Ovary (tissue), 9 donors: ENCODE results near the gene RAB3A. TPM values are rescaled to one million over a fixed set of nuclear protein-coding genes. Genes with fewer than 3 reads are reported as not detected.

Source experiments
- DNase-seq, 5 donors: peaks; one replicate each; pipeline ENCODE4 v3.0.0-alpha.2; 2019 to 2020
- H3K27ac ChIP-seq, 2 donors: fragments of 200-600 bp; one replicate each; pipeline versions ENCODE4 v1.5.1 to v1.8.0; 2019 to 2022
- H3K27me3 ChIP-seq: fragments of 200-600 bp; one replicate; pipeline ENCODE4 v1.8.0; 2022
- H3K36me3 ChIP-seq: fragments of 200-600 bp; sonication (generic); one replicate; pipeline ENCODE4 v1.5.1; 2019
- H3K4me1 ChIP-seq: one replicate; pipeline ENCODE4 v1.8.1; 2013; ENCODE audit warnings: mild to moderate bottlenecking, moderate library complexity; ENCODE audit not compliant: insufficient read depth
- H3K4me3 ChIP-seq: fragments of 200-600 bp; sonication (generic); one replicate; pipeline ENCODE4 v1.5.1; 2017
- H3K9me3 ChIP-seq, 2 donors: fragments of 200-600 bp in 1 of 2; sonication (generic) in 1 of 2; one replicate each; pipeline versions ENCODE4 v1.5.1 to v1.8.1; 2013 to 2019; ENCODE audit warnings: mild to moderate bottlenecking in 1 of 2, moderate library complexity in 1 of 2
- EP300 ChIP-seq: sonication (generic); formaldehyde crosslinking; IDR thresholded peaks from one replicate; pipeline ENCODE4 v1.6.1; 2017; ENCODE audit warnings: antibody characterized with exemption
- POLR2A ChIP-seq: fragments of 450-650 bp; IDR thresholded peaks from one replicate; pipeline ENCODE4 v1.6.1; 2017; ENCODE audit warnings: antibody characterized with exemption, mild to moderate bottlenecking, moderate library complexity
- WGBS, 3 donors: extraction: QIAGEN DNeasy Blood & Tissue Kit in 1 of 3; methylation state at CpG; one replicate each; pipeline versions ENCODE4 v1.1.5 to v1.1.7; 2013 to 2017; 5-methylcytosine and 5-hydroxymethylcytosine counted together
- intact Hi-C, 4 donors: fragments of 100-400 bp; cut with DNase I; formaldehyde crosslinking; loops; one replicate each; pipeline versions ENCODE4 v1.11.0 to v1.15.1; 2022 to 2023
- polyA plus RNA-seq, 2 donors: library from polyadenylated mRNA; stranded (reverse); fragments of 200-250 nt in 1 of 2; fragments of 350-450 nt in 1 of 2; fragmentation: Illumina TruSeq in 1 of 2; extraction: RNeasy Lipid Tissue Mini Kit (QIAGEN cat#74804) in 1 of 2; gene quantifications; one replicate each; pipeline ENCODE4 v1.2.3, GENCODE V29; 2013 to 2014
- total RNA-seq, 7 donors: library from RNA; depleted of rRNA in 2 of 7; stranded (reverse); fragments of >200 nt in 2 of 7; fragmentation: NEBNext Ultra II Directional in 3 of 7; extraction: Animal tissue kit (Norgen Biotek cat#: 25700) in 3 of 7; gene quantifications; one replicate each; pipeline versions ENCODE4 v1.1.0 to v1.2.4, GENCODE V29; 2016 to 2023
- TF ChIP-seq, protein P1 (sequence below), 3 donors: fragments of 450-650 bp in 2 of 3; fragments of 200-600 bp in 1 of 3; IDR thresholded peaks; one replicate each; pipeline versions ENCODE4 v1.5.1 to v1.8.0; 2016 to 2022; ENCODE audit warnings: antibody characterized with exemption in 3 of 3, mild to moderate bottlenecking in 1 of 3
- donor health status: DM: no; HTN: no; CAD: no; lungs with moderate emphysema.
- donor health status: DM: no; HTN: no; CAD: no.
- donor health status: Bipolar disorder and iron deficiency.
- donor health status: DM: yes; HTN: yes; CAD: no.
- donor health status: DM: no; HTN: no; CAD: no.
- donor health status: DM: yes; HTN: yes; CAD: no.

RAB3A gene
- total and polyA plus RNA-seq, 9 donors, result 1.9 to 32.9 (median 7.9) TPM

DNA sequence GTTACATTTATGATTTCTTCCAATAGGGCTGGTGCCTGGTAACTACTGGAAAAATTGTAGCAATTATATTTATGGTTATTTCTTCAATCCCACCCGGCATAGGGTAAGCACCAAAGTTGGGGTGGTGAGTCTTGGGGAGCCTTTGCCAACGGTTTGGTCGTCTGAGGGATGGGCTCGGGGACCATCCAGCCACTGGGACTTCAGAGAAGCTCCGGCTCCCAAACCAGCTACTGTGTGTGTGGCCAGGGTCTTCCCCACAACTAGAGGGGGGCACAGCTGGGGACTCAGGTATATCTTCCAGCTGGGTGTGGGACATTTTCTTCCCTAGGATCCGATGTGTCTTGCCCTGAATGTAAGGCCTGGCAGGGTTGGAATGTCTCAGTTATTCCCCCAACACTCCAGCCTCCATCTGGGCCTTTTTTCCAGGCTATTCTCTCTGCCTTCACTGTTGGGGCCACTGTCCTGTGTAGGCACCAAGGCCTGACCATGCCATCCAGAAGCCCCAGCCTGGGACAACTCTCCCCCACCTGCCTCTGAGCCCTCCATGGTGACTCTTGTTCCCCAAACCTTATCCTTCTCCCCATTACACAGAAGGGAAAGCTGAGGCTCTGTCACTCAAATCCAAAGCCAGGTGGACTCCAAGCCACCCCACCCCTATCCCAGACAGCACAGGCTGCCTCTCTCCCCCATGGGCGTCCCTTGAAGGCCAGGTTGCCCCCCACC is 31.4 kb downstream of the RAB3A start:
- intact Hi-C loops, result no loop called here
- peak overlapping the region in 1 of 2 donors; percentile 19 for H3K27ac ChIP-seq
- no peaks in the 10 kb centered on the region for H3K9me3 ChIP-seq
- peaks cover 13% of the 10 kb centered on the region for H3K4me1 ChIP-seq
- WGBS, 3 donors, result 78 to 90% (median 86%) methylated on average over 7 of the region's 7 CpGs
- no peaks in the 10 kb centered on the region for H3K27me3 ChIP-seq
- no peak for TF ChIP-seq EP300
- TF ChIP-seq, protein P1, sequence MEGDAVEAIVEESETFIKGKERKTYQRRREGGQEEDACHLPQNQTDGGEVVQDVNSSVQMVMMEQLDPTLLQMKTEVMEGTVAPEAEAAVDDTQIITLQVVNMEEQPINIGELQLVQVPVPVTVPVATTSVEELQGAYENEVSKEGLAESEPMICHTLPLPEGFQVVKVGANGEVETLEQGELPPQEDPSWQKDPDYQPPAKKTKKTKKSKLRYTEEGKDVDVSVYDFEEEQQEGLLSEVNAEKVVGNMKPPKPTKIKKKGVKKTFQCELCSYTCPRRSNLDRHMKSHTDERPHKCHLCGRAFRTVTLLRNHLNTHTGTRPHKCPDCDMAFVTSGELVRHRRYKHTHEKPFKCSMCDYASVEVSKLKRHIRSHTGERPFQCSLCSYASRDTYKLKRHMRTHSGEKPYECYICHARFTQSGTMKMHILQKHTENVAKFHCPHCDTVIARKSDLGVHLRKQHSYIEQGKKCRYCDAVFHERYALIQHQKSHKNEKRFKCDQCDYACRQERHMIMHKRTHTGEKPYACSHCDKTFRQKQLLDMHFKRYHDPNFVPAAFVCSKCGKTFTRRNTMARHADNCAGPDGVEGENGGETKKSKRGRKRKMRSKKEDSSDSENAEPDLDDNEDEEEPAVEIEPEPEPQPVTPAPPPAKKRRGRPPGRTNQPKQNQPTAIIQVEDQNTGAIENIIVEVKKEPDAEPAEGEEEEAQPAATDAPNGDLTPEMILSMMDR (IDR thresholded peaks at IDR 0.05), result no peak
- TF ChIP-seq POLR2A, result no peak
- peak in 1 of 5 donors; percentile 34 for DNase-seq
- H3K4me3 ChIP-seq, result no peak overlapping the region
- no peaks in the 10 kb centered on the region for H3K36me3 ChIP-seq

DNA sequence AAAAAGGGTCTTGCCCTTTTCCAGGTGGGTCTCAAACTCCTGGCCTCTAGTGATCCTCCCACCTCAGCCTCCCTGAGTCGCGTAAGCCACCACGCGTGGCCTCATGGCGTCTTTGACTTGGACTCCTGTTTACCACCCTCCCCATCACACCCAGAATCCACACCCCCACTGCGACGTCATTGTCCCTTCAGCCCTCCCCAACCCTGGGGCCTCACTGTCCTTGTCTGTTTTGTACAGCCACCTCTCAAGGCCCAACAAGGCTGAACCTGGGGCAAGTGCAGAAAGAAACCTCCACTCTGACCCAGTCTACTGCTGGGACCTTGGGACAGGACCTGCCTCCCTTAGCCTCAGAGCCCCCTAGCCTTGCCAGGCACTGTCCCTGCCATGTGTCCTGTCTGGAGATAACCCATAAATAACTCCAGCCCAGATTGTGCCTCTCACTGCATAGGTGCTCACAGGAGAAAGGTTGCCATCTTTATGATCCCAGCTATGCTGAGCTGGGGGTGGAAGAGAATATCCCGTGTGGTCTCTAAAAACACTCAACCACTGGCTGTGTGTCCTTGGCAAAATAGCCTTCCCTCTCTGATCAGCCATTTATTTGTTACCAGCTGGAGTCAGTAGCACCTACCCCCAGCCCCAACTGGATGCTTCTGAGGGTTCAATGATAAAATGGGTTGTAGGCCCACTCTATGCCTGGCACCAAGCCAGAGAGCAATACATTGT is 32.1 kb downstream of the RAB3A start:
- H3K9me3 ChIP-seq, result no peaks in the 10 kb centered on the region

DNA sequence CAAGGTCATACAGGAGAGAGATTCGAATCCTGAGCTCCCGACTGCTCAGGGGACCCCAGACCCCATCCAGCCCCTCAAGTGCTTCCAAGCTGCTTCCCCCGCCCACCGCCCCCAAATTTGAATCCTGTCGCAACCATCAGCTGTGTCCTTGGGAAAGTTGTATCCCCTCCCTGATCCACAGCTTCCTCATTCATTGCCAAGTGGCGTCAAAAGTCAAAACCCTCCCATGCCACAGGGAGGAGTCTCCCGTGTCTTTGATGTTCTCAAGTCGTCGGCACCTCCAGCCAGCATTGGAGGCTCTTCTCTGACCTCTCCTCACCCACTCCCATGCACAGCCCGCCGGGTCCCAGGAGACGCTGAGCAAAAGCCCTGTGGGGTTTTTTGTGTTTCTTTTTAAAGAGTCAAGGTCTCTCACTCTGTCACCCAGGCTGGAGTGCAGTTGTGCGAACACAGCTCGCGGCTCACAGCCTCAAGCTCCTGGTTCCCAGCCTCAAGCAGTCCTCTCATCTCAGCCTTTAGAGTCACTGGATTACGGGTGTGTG is 33.1 kb downstream of the RAB3A start:
- H3K9me3 ChIP-seq, result no peaks in the 10 kb centered on the region
- H3K36me3 ChIP-seq, result no peaks in the 10 kb centered on the region
- TF ChIP-seq, protein P1 (IDR thresholded peaks at IDR 0.05), result no peak
- TF ChIP-seq EP300, result no peak
- TF ChIP-seq POLR2A, result no peak
- H3K27ac ChIP-seq, result peak overlapping the region; percentile 68 to 71
- WGBS, 3 donors, result 12 to 32% (median 15%) methylated on average over 16 of the region's 16 CpGs
- peak in 4 of 5 donors; percentile 56 to 63 (median 58) for DNase-seq
- intact Hi-C loops, result no loop called here
- H3K27me3 ChIP-seq, result no peaks in the 10 kb centered on the region
- no peak overlapping the region for H3K4me3 ChIP-seq
- H3K4me1 ChIP-seq, result peaks cover 13% of the 10 kb centered on the region

More for the DNA sequence above, 32.1 kb downstream of the RAB3A start:
- intact Hi-C loops, result no loop called here
- Histone ChIP-seq H3K27me3 (no peaks in the 10 kb centered on the region), H3K27ac (peak overlapping the region in 1 of 2 donors; percentile 71), H3K36me3 (no peaks in the 10 kb centered on the region), H3K4me3 (no peak overlapping the region), H3K4me1 (peaks cover 13% of the 10 kb centered on the region)
- DNase-seq, result no peak
- TF ChIP-seq, protein P1 (IDR thresholded peaks at IDR 0.05), result no peak
- TF ChIP-seq POLR2A, result no peak
- TF ChIP-seq EP300, result no peak
- whole genome bisulfite sequencing, 3 donors, result 89% methylated on average over 8 of the region's 8 CpGs

DNA sequence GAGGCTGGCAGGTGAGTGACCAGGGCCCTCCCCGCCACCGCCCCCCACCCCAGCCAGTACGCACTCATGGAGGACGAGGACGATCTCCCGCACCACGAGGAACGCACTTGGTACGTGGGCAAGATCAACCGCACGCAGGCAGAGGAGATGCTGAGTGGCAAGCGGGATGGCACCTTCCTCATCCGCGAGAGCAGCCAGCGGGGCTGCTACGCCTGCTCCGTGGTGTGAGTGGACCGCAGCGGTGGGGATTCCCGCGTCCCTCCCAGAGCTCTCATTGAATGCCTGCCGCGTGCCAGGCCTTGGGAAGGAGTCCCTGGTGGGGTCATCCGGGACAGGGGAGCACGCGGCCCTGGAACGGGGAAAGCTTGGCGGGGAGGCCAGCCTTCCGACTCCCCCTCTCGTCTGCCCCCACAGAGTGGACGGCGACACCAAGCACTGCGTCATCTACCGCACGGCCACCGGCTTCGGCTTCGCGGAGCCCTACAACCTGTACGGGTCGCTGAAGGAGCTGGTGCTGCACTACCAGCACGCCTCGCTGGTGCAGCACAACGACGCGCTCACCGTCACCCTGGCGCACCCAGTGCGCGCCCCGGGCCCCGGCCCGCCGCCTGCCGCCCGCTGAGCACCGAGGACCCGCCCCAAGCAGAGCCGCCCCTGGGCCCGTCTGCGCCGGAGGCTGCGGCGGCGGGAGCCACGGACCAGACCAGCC is 35.0 kb downstream of the RAB3A start:
- TF ChIP-seq, protein P1 (IDR thresholded peaks at IDR 0.05), result no peak
- TF ChIP-seq EP300 (no peak), POLR2A (no peak)
- Histone ChIP-seq H3K4me3 (no peak overlapping the region), H3K27me3 (no peaks in the 10 kb centered on the region), H3K9me3 (no peaks in the 10 kb centered on the region), H3K4me1 (peaks cover 10% of the 10 kb centered on the region), H3K36me3 (no peaks in the 10 kb centered on the region), H3K27ac (no peak overlapping the region)
- intact Hi-C loops, result loop anchor here in 1 of 4 donors (10.0 kb wide), 1 partner anchor 54 kb away; no protein-coding TSS in a partner anchor
- WGBS, 3 donors, result 93 to 95% (median 94%) methylated on average over 58 to 66 of the region's 66 CpGs
- DNase-seq, result peak in 2 of 5 donors; percentile 35 to 47
